ENCODE data around the gene PRSS56. TPM values are rescaled to one million over a fixed set of nuclear protein-coding genes. Genes with fewer than 3 reads are reported as not detected.
A peak's percentile ranks its signal among the peaks of the same experiment; 100 is the strongest.
"Not testable (repeated sequence)": the region's sequence is repeated elsewhere in the genome, so short reads cannot be mapped to it uniquely, and the experiment has no call there.

Gene PRSS56
- total RNA-seq, 6 experiments from 2014 or later: not detected

GRCh38 chr2:232568161-232568560, 48.0 kb downstream of the PRSS56 start:
- H3K9me3 Mint-ChIP-seq: no peaks in the 10 kb centered on the region
- peak; percentile 91 for DNase-seq
- H3K36me3 Mint-ChIP-seq (ENCODE audit: low read depth): peaks cover 64% of the 10 kb centered on the region
- H3K4me3 Mint-ChIP-seq: peak overlapping the region; percentile 11; the same call in 1 of the 2 replicates
- no peak for TF ChIP-seq CTCF (IDR thresholded peaks at IDR 0.05)
- peaks cover 28% of the 10 kb centered on the region for H3K4me1 Mint-ChIP-seq (ENCODE audit: low read depth)
- H3K27me3 Mint-ChIP-seq (ENCODE audit: insufficient read depth): no peaks in the 10 kb centered on the region; the same call in 1 of the 2 replicates
- peak overlapping the region; percentile 85 for H3K27ac Mint-ChIP-seq

GRCh38 chr2:232569541-232569940, 49.4 kb downstream of the PRSS56 start:
- TF ChIP-seq CTCF (IDR thresholded peaks at IDR 0.05): no peak
- Mint-ChIP-seq H3K4me1 (ENCODE audit: low read depth) (peaks cover 39% of the 10 kb centered on the region), H3K9me3 (no peaks in the 10 kb centered on the region), H3K27ac (peak overlapping the region; percentile 40; the same call in 1 of the 2 replicates), H3K27me3 (ENCODE audit: insufficient read depth) (no peaks in the 10 kb centered on the region; the same call in 1 of the 2 replicates), H3K36me3 (ENCODE audit: low read depth) (peaks cover 53% of the 10 kb centered on the region), H3K4me3 (no peak overlapping the region)
- DNase-seq: no peak

GRCh38 chr2:232570481-232570880, 50.3 kb downstream of the PRSS56 start:
- not testable (repeated sequence) for DNase-seq; H3K4me3 Mint-ChIP-seq; H3K9me3 Mint-ChIP-seq; H3K27me3 Mint-ChIP-seq (ENCODE audit: insufficient read depth); H3K27ac Mint-ChIP-seq
- H3K36me3 Mint-ChIP-seq (ENCODE audit: low read depth): peaks cover 50% of the 10 kb centered on the region
- peaks cover 49% of the 10 kb centered on the region for H3K4me1 Mint-ChIP-seq (ENCODE audit: low read depth)

GRCh38 chr2:232571026-232571474, 50.9 kb downstream of the PRSS56 start:
- Mint-ChIP-seq H3K36me3 (ENCODE audit: low read depth) (peaks cover 47% of the 10 kb centered on the region), H3K27ac (peak overlapping the region; percentile 42; the same call in 1 of the 2 replicates), H3K27me3 (ENCODE audit: insufficient read depth) (no peaks in the 10 kb centered on the region), H3K9me3 (no peaks in the 10 kb centered on the region), H3K4me1 (ENCODE audit: low read depth) (peaks cover 51% of the 10 kb centered on the region), H3K4me3 (no peak overlapping the region)
- DNase-seq: no peak
- no peak for TF ChIP-seq CTCF (IDR thresholded peaks at IDR 0.05)

GRCh38 chr2:232573042-232573441, 52.9 kb downstream of the PRSS56 start:
- no peak overlapping the region for H3K4me3 Mint-ChIP-seq

More at GRCh38 chr2:232573042-232573441, 52.9 kb downstream of the PRSS56 start:
- Mint-ChIP-seq H3K36me3 (ENCODE audit: low read depth) (peaks cover 28% of the 10 kb centered on the region), H3K27ac (no peak overlapping the region), H3K27me3 (ENCODE audit: insufficient read depth) (no peaks in the 10 kb centered on the region; the same call in 1 of the 2 replicates), H3K4me1 (ENCODE audit: low read depth) (peaks cover 48% of the 10 kb centered on the region), H3K9me3 (no peaks in the 10 kb centered on the region)
- TF ChIP-seq CTCF (IDR thresholded peaks at IDR 0.05): no peak
- DNase-seq: no peak
